DOHH2 (cell line): ENCODE data around the gene CCM2.

ENCODE experiments used
- H3F3A ChIP-seq: fragments of 200-600 bp; sonication (generic), shearing (Covaris generic); 2 replicates; pipeline ENCODE4 v1.6.0; 2016; ENCODE audit warnings: antibody characterized with exemption, mild to moderate bottlenecking; ENCODE audit not compliant: control insufficient read depth, insufficient read depth
- H3K27ac ChIP-seq: fragments of 200-600 bp; sonication (generic); 2 replicates; pipeline ENCODE4 v1.5.1; 2014; ENCODE audit warnings: low read depth, mild to moderate bottlenecking, low read length, moderate library complexity
- H3K27me3 ChIP-seq: fragments of 200-600 bp; sonication (generic); 2 replicates; pipeline ENCODE4 v1.6.1; 2014; ENCODE audit warnings: mild to moderate bottlenecking, low read length, mixed read lengths; ENCODE audit not compliant: control insufficient read depth
- H3K36me3 ChIP-seq: fragments of 200-600 bp; sonication (generic); 2 replicates; pipeline ENCODE4 v1.6.1; 2014; ENCODE audit warnings: mild to moderate bottlenecking, low read length, moderate library complexity, mixed read lengths; ENCODE audit not compliant: control insufficient read depth
- H3K4me1 ChIP-seq: fragments of 200-600 bp; sonication (generic); 2 replicates; pipeline ENCODE4 v1.6.1; 2014; ENCODE audit warnings: mild to moderate bottlenecking, low read length, mixed read lengths; ENCODE audit not compliant: control insufficient read depth
- H3K4me2 ChIP-seq: fragments of 200-600 bp; sonication (generic); 2 replicates; pipeline ENCODE4 v1.6.0; 2014; ENCODE audit warnings: mild to moderate bottlenecking, low read length, moderate library complexity
- H3K4me3 ChIP-seq: fragments of 200-600 bp; sonication (generic); 2 replicates; pipeline ENCODE4 v1.5.1; 2014; ENCODE audit warnings: mild to moderate bottlenecking, low read length, mixed read lengths
- H3K79me2 ChIP-seq: fragments of 200-600 bp; sonication (generic); 2 replicates; pipeline ENCODE4 v1.6.1; 2014; ENCODE audit warnings: mild to moderate bottlenecking, low read length, mixed read lengths; ENCODE audit not compliant: control insufficient read depth
- H3K9me2 ChIP-seq: fragments of 200-600 bp; sonication (generic); replicated peaks from 2 replicates; pipeline ENCODE4 v1.6.1; 2014; ENCODE audit warnings: mild to moderate bottlenecking, low read length, mixed read lengths; ENCODE audit not compliant: control insufficient read depth
- H3K9me3 ChIP-seq: fragments of 200-600 bp; sonication (generic); 2 replicates; pipeline ENCODE4 v1.6.1; 2014; ENCODE audit warnings: antibody characterized with exemption, low read length, mixed read lengths; ENCODE audit not compliant: control insufficient read depth, insufficient read depth
- H4K20me1 ChIP-seq: fragments of 200-600 bp; sonication (generic); 2 replicates; pipeline ENCODE4 v1.6.0; 2014; ENCODE audit warnings: low read depth, mild to moderate bottlenecking, antibody characterized with exemption, low read length, moderate library complexity; ENCODE audit not compliant: control insufficient read depth, insufficient read depth
- EZH2phosphoT487 ChIP-seq: fragments of 200-600 bp; sonication (generic); IDR thresholded peaks from 2 replicates; pipeline ENCODE4 v1.6.1; 2017; ENCODE audit warnings: borderline replicate concordance, mild to moderate bottlenecking, antibody characterized with exemption, low read length, moderate library complexity, mixed read lengths
- TF ChIP-seq, protein P1 (sequence below): fragments of 200-600 bp; sonication (generic); IDR thresholded peaks from one replicate; pipeline ENCODE4 v1.5.1; 2014; ENCODE audit warnings: antibody characterized with exemption, mild to moderate bottlenecking, low read depth, low read length; ENCODE audit not compliant: poor library complexity, severe bottlenecking

The CCM2 gene

DNA sequence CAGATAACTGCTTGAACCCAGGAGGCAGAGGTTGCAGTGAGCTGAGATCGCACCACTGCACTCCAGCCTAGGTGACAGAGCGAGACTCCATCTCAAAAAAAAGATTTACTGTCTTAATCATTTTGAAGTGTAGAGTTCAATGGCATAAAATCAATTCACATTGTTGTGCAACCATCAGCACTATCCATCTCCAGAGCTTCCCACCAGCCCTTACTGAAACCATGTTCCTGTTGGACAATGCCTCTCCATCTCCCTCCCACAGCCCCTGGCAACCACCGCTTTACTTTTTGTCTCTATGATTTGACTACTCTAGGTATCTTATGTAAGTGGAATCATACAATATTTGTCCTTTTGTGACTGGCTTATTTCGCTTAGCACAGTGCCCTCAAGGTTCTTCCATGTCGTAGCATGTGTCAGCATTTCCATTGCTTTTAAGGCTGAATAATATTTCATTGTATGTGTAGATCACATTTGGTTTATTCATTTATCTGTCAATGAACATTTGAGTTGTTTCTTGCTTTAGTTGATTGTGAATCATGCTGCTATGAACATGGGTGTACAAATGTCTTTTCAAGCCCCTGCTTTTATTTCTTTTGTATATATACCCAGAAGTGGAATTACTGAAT lies 55.7 kb downstream of the CCM2 start:
- peaks cover 91% of the 10 kb centered on the region for H3K79me2 ChIP-seq
- H3K36me3 ChIP-seq, result peaks cover 62% of the 10 kb centered on the region
- no peak overlapping the region for H3K27ac ChIP-seq
- H3K9me2 ChIP-seq, result no peaks in the 10 kb centered on the region
- H3K4me2 ChIP-seq, result no peak overlapping the region
- no peak overlapping the region for H3K4me3 ChIP-seq
- H3K27me3 ChIP-seq, result no peaks in the 10 kb centered on the region
- no peaks in the 10 kb centered on the region for H3K9me3 ChIP-seq
- H4K20me1 ChIP-seq, result peaks cover 13% of the 10 kb centered on the region
- H3K4me1 ChIP-seq, result peaks cover 7% of the 10 kb centered on the region
- peaks cover 3% of the 10 kb centered on the region; the same call in 1 of the 2 replicates for H3F3A ChIP-seq
- no peak for TF ChIP-seq EZH2phosphoT487
- TF ChIP-seq, protein P1, sequence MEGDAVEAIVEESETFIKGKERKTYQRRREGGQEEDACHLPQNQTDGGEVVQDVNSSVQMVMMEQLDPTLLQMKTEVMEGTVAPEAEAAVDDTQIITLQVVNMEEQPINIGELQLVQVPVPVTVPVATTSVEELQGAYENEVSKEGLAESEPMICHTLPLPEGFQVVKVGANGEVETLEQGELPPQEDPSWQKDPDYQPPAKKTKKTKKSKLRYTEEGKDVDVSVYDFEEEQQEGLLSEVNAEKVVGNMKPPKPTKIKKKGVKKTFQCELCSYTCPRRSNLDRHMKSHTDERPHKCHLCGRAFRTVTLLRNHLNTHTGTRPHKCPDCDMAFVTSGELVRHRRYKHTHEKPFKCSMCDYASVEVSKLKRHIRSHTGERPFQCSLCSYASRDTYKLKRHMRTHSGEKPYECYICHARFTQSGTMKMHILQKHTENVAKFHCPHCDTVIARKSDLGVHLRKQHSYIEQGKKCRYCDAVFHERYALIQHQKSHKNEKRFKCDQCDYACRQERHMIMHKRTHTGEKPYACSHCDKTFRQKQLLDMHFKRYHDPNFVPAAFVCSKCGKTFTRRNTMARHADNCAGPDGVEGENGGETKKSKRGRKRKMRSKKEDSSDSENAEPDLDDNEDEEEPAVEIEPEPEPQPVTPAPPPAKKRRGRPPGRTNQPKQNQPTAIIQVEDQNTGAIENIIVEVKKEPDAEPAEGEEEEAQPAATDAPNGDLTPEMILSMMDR, result no peak

DNA sequence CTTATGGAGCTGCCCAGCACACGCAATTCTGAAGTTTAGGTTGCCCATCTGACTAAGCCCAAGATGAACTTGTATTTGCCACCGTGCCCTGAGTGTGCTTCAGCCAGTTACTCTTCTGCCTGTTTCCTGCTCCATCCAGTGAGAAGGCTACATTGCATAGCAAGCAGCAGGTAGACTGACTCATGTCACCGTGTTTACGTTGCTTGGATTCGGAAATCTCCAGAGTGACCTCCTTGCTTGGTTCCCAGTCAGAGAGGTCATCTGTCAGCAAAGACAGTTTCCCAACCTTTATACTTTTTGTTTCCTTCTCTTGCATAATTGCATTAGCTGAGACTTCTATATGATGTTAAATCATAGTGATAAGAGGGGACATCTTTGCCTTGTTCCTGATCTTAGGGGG lies 57.9 kb downstream of the CCM2 start:
- no peak for TF ChIP-seq EZH2phosphoT487
- TF ChIP-seq, protein P1, result no peak
- Histone ChIP-seq H3K36me3 (peaks cover 68% of the 10 kb centered on the region), H4K20me1 (peaks cover 22% of the 10 kb centered on the region), H3F3A (peaks cover 3% of the 10 kb centered on the region; the same call in 1 of the 2 replicates), H3K9me3 (no peaks in the 10 kb centered on the region), H3K27ac (no peak overlapping the region), H3K4me3 (no peak overlapping the region), H3K27me3 (no peaks in the 10 kb centered on the region), H3K4me2 (no peak overlapping the region), H3K79me2 (peaks cover 98% of the 10 kb centered on the region), H3K9me2 (no peaks in the 10 kb centered on the region), H3K4me1 (peaks cover 18% of the 10 kb centered on the region)

DNA sequence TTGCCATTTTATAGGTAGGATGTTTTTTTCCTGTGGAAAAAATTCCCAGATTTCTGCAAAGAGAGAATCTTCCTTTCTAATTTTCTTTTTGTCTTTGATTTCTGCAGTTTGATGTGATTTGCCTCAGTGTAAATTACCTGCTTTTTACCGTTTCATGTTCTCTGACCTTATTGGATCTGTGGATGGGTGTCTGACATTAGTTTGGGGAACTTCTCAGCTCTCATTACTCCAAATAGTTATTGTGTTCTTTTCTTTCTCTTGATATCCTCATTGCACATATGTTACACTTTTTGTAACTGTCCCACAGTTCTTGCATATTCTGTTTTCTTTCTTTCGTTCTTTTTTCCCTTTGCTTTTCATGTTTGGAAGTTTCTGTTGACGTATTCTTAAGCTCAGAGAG lies 60.3 kb downstream of the CCM2 start:
- H3K27me3 ChIP-seq, result no peaks in the 10 kb centered on the region
- peaks cover 69% of the 10 kb centered on the region for H3K36me3 ChIP-seq
- TF ChIP-seq, protein P1, result no peak
- TF ChIP-seq EZH2phosphoT487, result no peak
- no peak overlapping the region for H3K27ac ChIP-seq
- H3K9me2 ChIP-seq, result no peaks in the 10 kb centered on the region
- peaks cover 15% of the 10 kb centered on the region for H4K20me1 ChIP-seq
- H3F3A ChIP-seq, result peaks cover 3% of the 10 kb centered on the region; the same call in 1 of the 2 replicates
- H3K4me3 ChIP-seq, result no peak overlapping the region
- H3K9me3 ChIP-seq, result no peaks in the 10 kb centered on the region
- H3K79me2 ChIP-seq, result peaks cover 98% of the 10 kb centered on the region
- H3K4me2 ChIP-seq, result no peak overlapping the region
- H3K4me1 ChIP-seq, result peaks cover 18% of the 10 kb centered on the region
